Glutamatergic neuron (in vitro differentiated cells): ENCODE results near the gene USP24. TPM values are rescaled to one million over a fixed set of nuclear protein-coding genes. Genes with fewer than 3 reads are reported as not detected.
"Not testable (repeated sequence)": the region's sequence is repeated elsewhere in the genome, so short reads cannot be mapped to it uniquely, and the experiment has no call there.

Source experiments
- DNase-seq: peaks from one replicate; pipeline ENCODE4 v3.0.0; 2022
- H3K27ac Mint-ChIP-seq: one replicate; pipeline ENCODE4 v1.8.0; 2020; ENCODE audit warnings: mild to moderate bottlenecking, mixed read lengths, inconsistent platforms; ENCODE audit not compliant: unreplicated experiment
- H3K27me3 Mint-ChIP-seq: one replicate; pipeline ENCODE4 v1.8.0; 2020; ENCODE audit warnings: mild to moderate bottlenecking, moderate library complexity, mixed read lengths, inconsistent platforms; ENCODE audit not compliant: unreplicated experiment
- H3K36me3 Mint-ChIP-seq: one replicate; pipeline ENCODE4 v1.8.0; 2020; ENCODE audit warnings: mild to moderate bottlenecking, mixed read lengths, inconsistent platforms; ENCODE audit not compliant: unreplicated experiment
- H3K4me1 Mint-ChIP-seq: one replicate; pipeline ENCODE4 v1.8.0; 2020; ENCODE audit warnings: mild to moderate bottlenecking, low read depth, mixed read lengths, inconsistent platforms; ENCODE audit not compliant: unreplicated experiment
- H3K4me3 Mint-ChIP-seq: one replicate; pipeline ENCODE4 v1.8.0; 2020; ENCODE audit warnings: mild to moderate bottlenecking, mixed read lengths, inconsistent platforms; ENCODE audit not compliant: unreplicated experiment
- H3K9me3 Mint-ChIP-seq: one replicate; pipeline ENCODE4 v1.8.0; 2020; ENCODE audit warnings: mild to moderate bottlenecking, moderate library complexity, mixed read lengths, inconsistent platforms; ENCODE audit not compliant: unreplicated experiment
- total RNA-seq: library from RNA; stranded (reverse); fragmentation: NEBNext Ultra II Directional; extraction: Animal tissue kit (Norgen Biotek cat#: 25700); gene quantifications from one replicate; pipeline ENCODE4 v1.2.1, GENCODE V29; 2021; ENCODE audit not compliant: unreplicated experiment
- TF ChIP-seq, protein P1 (sequence below): fragments of 200-600 bp; sonication (generic); IDR thresholded peaks from one replicate; pipeline ENCODE4 v1.5.0; 2021; ENCODE audit not compliant: partially characterized antibody, unreplicated experiment

Gene USP24
- total RNA-seq, 1 donor from 2014 or later = 54.6 TPM

DNA sequence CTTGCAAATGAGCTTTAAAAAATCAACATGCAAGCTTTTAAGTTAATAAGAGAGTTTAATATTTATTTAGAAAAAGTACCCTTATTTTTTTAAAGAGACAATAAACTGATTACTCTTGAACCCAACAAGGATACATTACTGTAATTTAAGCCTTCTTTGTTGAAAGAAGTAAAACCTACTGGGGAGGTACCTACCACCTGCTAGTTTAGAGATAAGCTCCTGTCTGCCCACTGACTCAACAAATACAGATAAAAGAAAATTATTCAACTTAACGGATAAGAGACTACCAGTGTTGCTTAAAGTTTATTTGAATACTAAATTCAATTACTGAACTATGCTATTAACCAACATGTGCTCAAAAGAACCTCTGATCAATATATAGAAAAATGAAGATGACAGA, 23.1 kb downstream of the USP24 start:
- no peak overlapping the region for H3K4me3 Mint-ChIP-seq
- no peak overlapping the region for H3K27ac Mint-ChIP-seq
- TF ChIP-seq, protein P1, sequence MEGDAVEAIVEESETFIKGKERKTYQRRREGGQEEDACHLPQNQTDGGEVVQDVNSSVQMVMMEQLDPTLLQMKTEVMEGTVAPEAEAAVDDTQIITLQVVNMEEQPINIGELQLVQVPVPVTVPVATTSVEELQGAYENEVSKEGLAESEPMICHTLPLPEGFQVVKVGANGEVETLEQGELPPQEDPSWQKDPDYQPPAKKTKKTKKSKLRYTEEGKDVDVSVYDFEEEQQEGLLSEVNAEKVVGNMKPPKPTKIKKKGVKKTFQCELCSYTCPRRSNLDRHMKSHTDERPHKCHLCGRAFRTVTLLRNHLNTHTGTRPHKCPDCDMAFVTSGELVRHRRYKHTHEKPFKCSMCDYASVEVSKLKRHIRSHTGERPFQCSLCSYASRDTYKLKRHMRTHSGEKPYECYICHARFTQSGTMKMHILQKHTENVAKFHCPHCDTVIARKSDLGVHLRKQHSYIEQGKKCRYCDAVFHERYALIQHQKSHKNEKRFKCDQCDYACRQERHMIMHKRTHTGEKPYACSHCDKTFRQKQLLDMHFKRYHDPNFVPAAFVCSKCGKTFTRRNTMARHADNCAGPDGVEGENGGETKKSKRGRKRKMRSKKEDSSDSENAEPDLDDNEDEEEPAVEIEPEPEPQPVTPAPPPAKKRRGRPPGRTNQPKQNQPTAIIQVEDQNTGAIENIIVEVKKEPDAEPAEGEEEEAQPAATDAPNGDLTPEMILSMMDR = no peak
- H3K4me1 Mint-ChIP-seq = no peaks in the 10 kb centered on the region
- H3K9me3 Mint-ChIP-seq = no peaks in the 10 kb centered on the region
- no peak for DNase-seq
- no peaks in the 10 kb centered on the region for H3K27me3 Mint-ChIP-seq
- no peaks in the 10 kb centered on the region for H3K36me3 Mint-ChIP-seq

DNA sequence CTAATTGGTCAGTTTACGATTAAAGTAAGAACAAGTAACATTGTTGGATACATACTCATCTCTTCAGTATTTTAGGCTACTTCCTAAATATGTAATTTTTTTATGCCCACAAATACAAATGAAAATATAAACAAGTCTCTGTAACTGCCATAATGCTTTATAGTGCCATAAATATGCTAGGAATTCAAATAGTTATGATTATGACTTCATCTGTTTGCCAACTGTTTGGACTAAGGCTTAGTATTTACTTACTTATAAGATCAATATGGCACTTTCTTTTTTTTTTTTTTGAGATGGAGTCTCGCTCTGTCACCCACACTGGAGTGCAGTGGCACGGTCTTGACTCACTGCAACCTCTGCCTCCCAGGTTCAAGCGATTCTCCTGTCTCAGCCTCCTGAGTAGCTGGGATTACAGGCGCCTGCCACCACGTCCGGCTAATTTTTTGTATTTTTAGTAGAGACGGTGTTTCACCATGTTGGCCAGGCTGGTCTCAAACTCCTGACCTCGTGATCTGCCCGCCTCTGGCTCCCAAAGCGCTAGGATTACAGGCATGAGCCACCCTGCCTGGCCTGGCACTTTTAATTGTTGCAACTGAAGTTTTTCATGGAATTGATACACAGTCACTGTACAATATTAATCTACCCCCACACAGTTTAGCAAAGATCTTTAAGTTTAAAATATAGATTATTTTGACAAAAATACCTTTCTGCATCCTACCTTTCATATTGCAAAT, 23.8 kb downstream of the USP24 start:
- H3K4me1 Mint-ChIP-seq, H3K27me3 Mint-ChIP-seq, DNase-seq, H3K36me3 Mint-ChIP-seq, H3K4me3 Mint-ChIP-seq, H3K9me3 Mint-ChIP-seq, H3K27ac Mint-ChIP-seq: not testable (repeated sequence)

DNA sequence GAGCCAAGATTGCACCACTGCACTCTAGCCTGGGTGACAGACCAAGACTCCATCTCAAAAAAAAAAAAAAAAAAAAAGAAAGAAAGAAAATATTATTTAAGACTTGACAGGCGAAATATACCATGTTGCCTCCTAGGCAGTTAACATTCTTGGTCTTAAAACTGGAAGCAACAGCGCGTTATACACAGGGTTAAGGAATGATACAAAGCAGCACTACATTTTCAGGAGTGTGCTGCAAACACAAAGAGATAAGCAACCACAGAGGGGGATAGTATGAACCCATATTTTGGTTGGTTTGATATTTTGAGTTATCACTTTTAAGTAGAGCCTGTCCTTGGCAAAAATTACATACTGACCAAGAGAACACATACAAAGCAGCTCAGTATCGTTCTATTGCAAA, 25.1 kb downstream of the USP24 start:
- H3K9me3 Mint-ChIP-seq = no peaks in the 10 kb centered on the region
- TF ChIP-seq, protein P1 = no peak
- no peaks in the 10 kb centered on the region for H3K36me3 Mint-ChIP-seq
- H3K27me3 Mint-ChIP-seq = no peaks in the 10 kb centered on the region
- no peak for DNase-seq
- H3K4me3 Mint-ChIP-seq = no peak overlapping the region
- no peaks in the 10 kb centered on the region for H3K4me1 Mint-ChIP-seq
- H3K27ac Mint-ChIP-seq = no peak overlapping the region

DNA sequence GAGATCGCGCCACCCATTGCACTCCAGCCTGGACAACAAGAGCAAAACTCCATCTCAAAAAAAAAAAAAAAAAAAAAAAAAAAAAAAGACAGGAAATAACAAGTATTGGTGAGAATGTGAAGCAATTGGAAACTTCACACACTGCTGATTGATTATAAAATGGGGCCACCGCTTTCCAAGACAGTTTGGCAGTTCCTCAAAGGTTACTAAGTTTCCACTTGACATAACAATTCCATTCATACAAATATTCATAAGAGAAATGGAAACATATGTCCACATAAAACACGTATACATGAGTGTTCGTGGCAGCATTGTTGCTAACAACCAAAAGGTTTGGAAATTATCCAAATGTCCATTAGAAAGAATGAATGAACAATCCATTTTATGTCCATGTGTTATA, 26.3 kb downstream of the USP24 start:
- DNase-seq = no peak
- peaks cover 5% of the 10 kb centered on the region for H3K36me3 Mint-ChIP-seq
- H3K27me3 Mint-ChIP-seq = no peaks in the 10 kb centered on the region
- H3K27ac Mint-ChIP-seq = no peak overlapping the region
- TF ChIP-seq, protein P1 = no peak
- H3K4me3 Mint-ChIP-seq = no peak overlapping the region
- no peaks in the 10 kb centered on the region for H3K4me1 Mint-ChIP-seq
- peaks cover 2% of the 10 kb centered on the region for H3K9me3 Mint-ChIP-seq

DNA sequence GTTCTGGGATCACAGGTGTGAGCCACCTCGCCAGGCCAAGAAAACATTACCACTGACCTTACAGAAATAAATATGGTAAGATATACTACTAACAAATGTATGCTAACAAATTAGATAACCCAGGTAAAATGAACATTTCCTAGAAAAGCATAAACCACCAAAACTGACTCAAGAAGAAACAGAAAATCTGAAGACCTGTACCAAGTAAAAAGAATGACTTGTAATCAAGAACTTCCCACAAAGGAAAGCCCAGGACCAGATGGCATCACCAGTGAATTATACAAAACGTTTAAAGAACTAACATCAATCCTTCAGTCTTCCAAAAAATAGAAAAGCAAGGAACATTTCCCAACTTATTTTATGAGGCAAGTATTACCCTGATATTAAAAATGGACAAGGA, 29.3 kb downstream of the USP24 start:
- Mint-ChIP-seq H3K27me3 (no peaks in the 10 kb centered on the region), H3K27ac (no peak overlapping the region), H3K4me3 (no peak overlapping the region), H3K36me3 (peaks cover 5% of the 10 kb centered on the region), H3K9me3 (peaks cover 4% of the 10 kb centered on the region), H3K4me1 (no peaks in the 10 kb centered on the region)
- TF ChIP-seq, protein P1 = no peak
- DNase-seq = no peak
